T47D (cell line): ENCODE data around the gene RNF223.
A peak's percentile ranks its signal among the peaks of the same experiment; 100 is the strongest.

Source experiments
- DNase-seq, 2 experiments: peaks; one replicate each; pipeline versions ENCODE4 v3.0.0 to v3.0.0-alpha.2; 2011 to 2012; ENCODE audit warnings: low read depth in 1 of 2, low spot score in 1 of 2
- JUND ChIP-seq: IDR thresholded peaks from 2 replicates; pipeline ENCODE4 v1.6.1; 2012; ENCODE audit warnings: low read depth
- in situ Hi-C: cut with HindIII; loops from 2 replicates; pipeline ENCODE4 v1.10.0; 2016; ENCODE audit warnings: low sequenced_read_pairs, low pct_unique_long_range_greater_than_20kb

RNF223 gene

DNA sequence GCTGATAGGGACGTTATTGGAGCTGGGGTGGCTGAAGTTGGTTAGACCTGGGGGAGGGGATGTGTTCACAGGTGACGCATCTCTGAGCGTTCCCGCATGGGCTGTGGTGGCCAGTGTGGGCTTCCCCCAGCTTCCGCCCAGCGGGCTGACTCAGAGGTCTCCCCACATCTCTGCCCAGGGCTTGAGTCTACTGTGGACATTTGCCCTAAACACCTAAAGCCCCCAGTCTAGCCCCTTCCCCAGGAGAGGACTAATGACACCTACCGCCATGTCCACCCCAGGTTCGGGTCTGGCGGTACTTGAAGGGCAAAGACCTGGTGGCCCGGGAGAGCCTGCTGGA, 52.2 kb downstream of the RNF223 start:
- DNase-seq: no peak
- in situ Hi-C loops: no loop called here
- TF ChIP-seq JUND: no peak

DNA sequence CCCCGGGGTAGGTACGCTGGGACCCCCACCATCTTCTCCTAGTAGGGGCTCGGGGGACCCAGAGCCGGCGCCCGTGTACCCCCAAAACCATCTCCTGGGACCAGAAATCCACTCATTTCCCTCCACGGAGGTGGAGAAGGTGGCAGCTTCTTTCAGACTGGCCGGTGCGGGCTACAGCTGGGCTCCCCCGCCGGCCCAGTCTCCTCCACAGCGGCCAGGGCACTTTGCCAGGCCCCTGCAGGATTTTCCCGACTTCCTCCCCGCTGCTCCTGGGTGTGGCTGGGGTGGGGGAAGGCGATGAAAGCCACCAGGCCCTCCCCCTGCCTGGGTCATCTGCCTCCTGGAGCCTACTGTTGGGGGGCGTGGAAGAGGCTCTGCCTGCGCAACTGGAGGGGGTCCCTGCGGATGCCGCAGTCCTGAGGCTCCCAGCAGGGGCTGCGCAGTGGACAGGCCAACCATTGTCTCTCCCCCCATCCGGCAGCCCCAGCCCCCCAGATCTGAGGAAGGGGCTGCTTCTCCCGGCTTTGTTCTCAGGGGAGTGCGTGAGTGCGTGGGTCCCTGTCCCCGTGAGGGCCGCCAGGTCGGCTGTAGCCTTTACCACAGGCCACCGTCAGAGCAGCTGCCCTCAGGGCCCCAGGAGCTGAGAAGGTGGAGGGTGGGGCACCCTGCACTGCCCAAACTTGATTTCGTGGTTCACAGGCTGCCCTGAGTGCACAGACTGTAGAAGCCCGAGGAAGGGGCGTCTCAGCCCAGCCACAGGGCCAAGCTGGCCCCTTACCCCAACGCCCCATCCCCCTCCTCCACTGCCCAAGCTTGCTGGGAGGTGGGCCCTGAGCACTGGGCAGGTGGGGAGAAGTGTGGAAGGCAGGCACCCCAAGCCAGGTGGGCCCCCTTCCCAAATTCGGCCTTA, 52.8 kb downstream of the RNF223 start:
- peak in 1 of 2 experiments; percentile 78 for DNase-seq
- no peak for TF ChIP-seq JUND
- in situ Hi-C loops: no loop called here
